Measurements from ENCODE around the gene COL8A1. TPM values are rescaled to one million over a fixed set of nuclear protein-coding genes. Genes with fewer than 3 reads are reported as not detected.
A peak's percentile ranks its signal among the peaks of the same experiment; 100 is the strongest.

The COL8A1 gene
- total and polyA plus RNA-seq, 3 donors from 2014 or later: 1.1 to 11.5 (median 1.3) TPM

GRCh38 chr3:99845331-99845730 is 206.9 kb downstream of the COL8A1 start:
- H3K36me3 ChIP-seq (ENCODE audit: low read depth, missing control alignments): no peaks in the 10 kb centered on the region
- TF ChIP-seq POLR2A (IDR thresholded peaks at IDR 0.05): no peak
- TF ChIP-seq, protein P1, sequence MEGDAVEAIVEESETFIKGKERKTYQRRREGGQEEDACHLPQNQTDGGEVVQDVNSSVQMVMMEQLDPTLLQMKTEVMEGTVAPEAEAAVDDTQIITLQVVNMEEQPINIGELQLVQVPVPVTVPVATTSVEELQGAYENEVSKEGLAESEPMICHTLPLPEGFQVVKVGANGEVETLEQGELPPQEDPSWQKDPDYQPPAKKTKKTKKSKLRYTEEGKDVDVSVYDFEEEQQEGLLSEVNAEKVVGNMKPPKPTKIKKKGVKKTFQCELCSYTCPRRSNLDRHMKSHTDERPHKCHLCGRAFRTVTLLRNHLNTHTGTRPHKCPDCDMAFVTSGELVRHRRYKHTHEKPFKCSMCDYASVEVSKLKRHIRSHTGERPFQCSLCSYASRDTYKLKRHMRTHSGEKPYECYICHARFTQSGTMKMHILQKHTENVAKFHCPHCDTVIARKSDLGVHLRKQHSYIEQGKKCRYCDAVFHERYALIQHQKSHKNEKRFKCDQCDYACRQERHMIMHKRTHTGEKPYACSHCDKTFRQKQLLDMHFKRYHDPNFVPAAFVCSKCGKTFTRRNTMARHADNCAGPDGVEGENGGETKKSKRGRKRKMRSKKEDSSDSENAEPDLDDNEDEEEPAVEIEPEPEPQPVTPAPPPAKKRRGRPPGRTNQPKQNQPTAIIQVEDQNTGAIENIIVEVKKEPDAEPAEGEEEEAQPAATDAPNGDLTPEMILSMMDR (IDR thresholded peaks at IDR 0.05): no peak
- intact Hi-C loops (cut with DNase I; ENCODE audit: low total_unique reads): no loop called here
- H3K4me1 ChIP-seq: peaks cover 3% of the 10 kb centered on the region
- no peaks in the 10 kb centered on the region for H3K9me3 ChIP-seq
- WGBS, 2 donors: 51 to 59% methylated on average over 4 of the region's 4 CpGs
- DNase-seq: no peak
- peak overlapping the region in 1 of 2 donors; percentile 71 for H3K27ac ChIP-seq
- H3K4me3 ChIP-seq: no peak overlapping the region
- no peaks in the 10 kb centered on the region for H3K27me3 ChIP-seq

DNA sequence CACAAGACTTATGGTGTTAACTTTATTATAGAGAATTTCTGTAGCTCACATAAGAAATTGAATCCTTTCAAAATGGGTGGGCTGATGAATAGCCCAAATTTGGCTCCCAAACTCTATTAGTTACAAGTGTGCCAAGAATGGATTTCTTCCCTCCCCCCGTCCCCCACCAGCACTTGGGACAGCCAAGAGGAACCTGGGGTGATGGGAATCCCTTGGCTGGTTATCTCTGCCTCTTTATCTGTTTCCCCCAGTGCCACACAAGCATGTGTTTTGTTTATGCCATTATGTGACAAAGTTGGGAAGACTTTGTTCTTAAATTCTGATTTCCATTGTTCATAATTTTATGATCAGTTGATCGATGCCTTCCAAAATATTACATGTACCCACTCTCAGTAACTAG is 207.6 kb downstream of the COL8A1 start:
- Histone ChIP-seq H3K9me3 (no peaks in the 10 kb centered on the region), H3K36me3 (ENCODE audit: low read depth, missing control alignments) (no peaks in the 10 kb centered on the region), H3K4me3 (no peak overlapping the region), H3K27ac (peak overlapping the region; percentile 20 to 71), H3K27me3 (no peaks in the 10 kb centered on the region), H3K4me1 (peaks cover 3% of the 10 kb centered on the region)
- DNase-seq: no peak
- TF ChIP-seq POLR2A (IDR thresholded peaks at IDR 0.05): no peak
- intact Hi-C loops (cut with DNase I; ENCODE audit: low total_unique reads): no loop called here
- 55 to 63% methylated on average over 2 of the region's 2 CpGs for WGBS, 2 donors

DNA sequence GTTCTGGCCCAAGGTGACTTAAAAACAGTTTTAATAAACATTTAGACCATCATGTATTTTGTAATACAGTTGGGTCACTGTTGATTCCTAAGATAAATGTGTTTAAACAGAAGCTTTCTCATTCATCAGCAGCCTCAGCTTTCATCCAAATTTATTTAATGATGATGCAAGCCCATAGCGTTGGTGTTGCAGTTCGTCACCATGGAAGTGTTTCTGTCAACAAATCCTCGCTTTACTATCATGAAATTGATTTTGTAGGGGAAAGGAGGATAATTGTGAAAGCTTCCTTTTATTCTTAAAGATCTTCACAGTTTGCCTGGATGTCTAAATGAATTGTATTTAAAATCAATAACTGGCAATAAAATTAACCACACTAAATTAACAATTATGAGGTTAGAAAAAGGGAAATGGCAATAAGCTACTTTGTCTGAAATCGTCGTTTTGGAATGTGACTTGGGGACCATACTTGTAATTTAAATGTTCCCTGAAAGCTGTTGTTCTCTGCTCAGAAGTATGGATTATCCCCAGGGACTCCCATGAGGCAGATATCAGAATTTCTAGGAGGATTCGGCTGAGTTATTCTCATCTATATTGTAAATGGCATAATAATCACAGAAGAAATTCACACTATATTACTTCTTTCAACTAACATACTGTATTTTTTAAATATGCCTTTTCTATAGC is 208.2 kb downstream of the COL8A1 start:
- Histone ChIP-seq H3K9me3 (no peaks in the 10 kb centered on the region), H3K27ac (peak overlapping the region; percentile 20 to 71), H3K27me3 (no peaks in the 10 kb centered on the region), H3K4me3 (no peak overlapping the region), H3K36me3 (ENCODE audit: low read depth, missing control alignments) (no peaks in the 10 kb centered on the region), H3K4me1 (peaks cover 3% of the 10 kb centered on the region)
- WGBS, 2 donors: 57 to 58% methylated on average over 6 of the region's 6 CpGs
- no peak for DNase-seq
- intact Hi-C loops (cut with DNase I; ENCODE audit: low total_unique reads): no loop called here
- TF ChIP-seq, protein P1 (IDR thresholded peaks at IDR 0.05): no peak
- no peak for TF ChIP-seq POLR2A (IDR thresholded peaks at IDR 0.05)

DNA sequence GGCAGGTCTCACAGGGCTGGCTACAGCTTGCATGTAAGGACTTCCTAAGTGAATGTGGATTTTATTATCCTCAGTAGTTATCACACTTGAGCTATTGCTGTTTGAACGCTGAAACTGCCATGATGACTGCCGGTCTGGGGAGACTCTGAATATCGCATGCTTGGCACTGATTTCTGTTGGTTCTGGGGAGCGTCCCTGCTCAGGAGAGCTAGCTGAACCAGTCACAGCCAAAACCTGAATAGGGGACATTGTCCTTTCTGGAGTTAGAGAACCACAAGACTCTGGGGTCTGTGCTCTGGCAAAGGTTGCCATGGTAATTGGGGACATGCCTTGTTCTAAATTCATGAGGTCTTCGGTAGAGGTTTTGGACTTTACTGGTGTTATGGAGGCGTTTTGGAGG is 210.0 kb downstream of the COL8A1 start:
- Histone ChIP-seq H3K27ac (no peak overlapping the region), H3K27me3 (no peaks in the 10 kb centered on the region), H3K4me1 (no peaks in the 10 kb centered on the region), H3K4me3 (no peak overlapping the region), H3K36me3 (ENCODE audit: low read depth, missing control alignments) (no peaks in the 10 kb centered on the region), H3K9me3 (no peaks in the 10 kb centered on the region)
- TF ChIP-seq, protein P1 (IDR thresholded peaks at IDR 0.05): no peak
- no peak for TF ChIP-seq POLR2A (IDR thresholded peaks at IDR 0.05)
- DNase-seq: no peak
- WGBS, 2 donors: 87 to 94% methylated on average over 6 of the region's 6 CpGs
- intact Hi-C loops (cut with DNase I; ENCODE audit: low total_unique reads): no loop called here

Other genes with a start within 250 kb of the COL8A1 start
- 10 to 100 TPM; 24.6 to 24.9 TPM for gene CMSS1, start 179.3 kb downstream of the COL8A1 start, total RNA-seq
- 47.9 TPM for gene CMSS1, start 179.3 kb downstream of the COL8A1 start, polyA plus RNA-seq (ENCODE audit: insufficient read depth, low read depth, low replicate concordance)

All from testis (tissue), 3 donors.